ENCODE data around the gene MAP2K2.

The MAP2K2 gene

GRCh38 chr19:4042731-4043082 lies 81.2 kb downstream of the MAP2K2 start:
- no peak for DNase-seq (ENCODE audit: low spot score)

- no peak for DNase-seq (ENCODE audit: low spot score)
Observed at GRCh38 chr19:4042064-4042730, 81.7 kb downstream of the MAP2K2 start.

Data from COLO829 (cell line).